Measurements from ENCODE around the gene ORMDL2.

Gene ORMDL2

DNA sequence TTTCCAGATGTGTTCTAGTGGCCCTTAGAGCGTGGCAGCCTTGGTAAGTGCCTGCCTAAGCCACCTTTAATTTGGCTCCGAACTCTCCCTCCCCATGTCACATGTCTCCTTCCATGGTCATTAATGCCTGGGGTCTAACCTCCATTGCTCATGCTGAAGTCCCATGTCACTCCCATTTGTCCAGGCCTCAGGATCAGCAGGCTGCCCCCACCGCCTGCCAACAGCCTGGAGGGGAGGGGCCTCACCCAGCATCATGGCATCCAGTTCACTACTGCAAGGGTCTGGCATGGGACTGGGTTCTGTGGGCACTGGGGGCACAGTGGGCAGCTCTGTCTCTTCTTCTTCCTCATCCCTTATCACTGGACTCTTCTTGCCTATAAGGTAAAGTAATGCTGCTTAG is 20.5 kb downstream of the ORMDL2 start:
- H3K27ac ChIP-seq: no peak overlapping the region
- TF ChIP-seq, protein P1, sequence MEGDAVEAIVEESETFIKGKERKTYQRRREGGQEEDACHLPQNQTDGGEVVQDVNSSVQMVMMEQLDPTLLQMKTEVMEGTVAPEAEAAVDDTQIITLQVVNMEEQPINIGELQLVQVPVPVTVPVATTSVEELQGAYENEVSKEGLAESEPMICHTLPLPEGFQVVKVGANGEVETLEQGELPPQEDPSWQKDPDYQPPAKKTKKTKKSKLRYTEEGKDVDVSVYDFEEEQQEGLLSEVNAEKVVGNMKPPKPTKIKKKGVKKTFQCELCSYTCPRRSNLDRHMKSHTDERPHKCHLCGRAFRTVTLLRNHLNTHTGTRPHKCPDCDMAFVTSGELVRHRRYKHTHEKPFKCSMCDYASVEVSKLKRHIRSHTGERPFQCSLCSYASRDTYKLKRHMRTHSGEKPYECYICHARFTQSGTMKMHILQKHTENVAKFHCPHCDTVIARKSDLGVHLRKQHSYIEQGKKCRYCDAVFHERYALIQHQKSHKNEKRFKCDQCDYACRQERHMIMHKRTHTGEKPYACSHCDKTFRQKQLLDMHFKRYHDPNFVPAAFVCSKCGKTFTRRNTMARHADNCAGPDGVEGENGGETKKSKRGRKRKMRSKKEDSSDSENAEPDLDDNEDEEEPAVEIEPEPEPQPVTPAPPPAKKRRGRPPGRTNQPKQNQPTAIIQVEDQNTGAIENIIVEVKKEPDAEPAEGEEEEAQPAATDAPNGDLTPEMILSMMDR (IDR thresholded peaks at IDR 0.05): no peak
- TF ChIP-seq ZFX (IDR thresholded peaks at IDR 0.05; ENCODE audit: borderline replicate concordance): no peak

DNA sequence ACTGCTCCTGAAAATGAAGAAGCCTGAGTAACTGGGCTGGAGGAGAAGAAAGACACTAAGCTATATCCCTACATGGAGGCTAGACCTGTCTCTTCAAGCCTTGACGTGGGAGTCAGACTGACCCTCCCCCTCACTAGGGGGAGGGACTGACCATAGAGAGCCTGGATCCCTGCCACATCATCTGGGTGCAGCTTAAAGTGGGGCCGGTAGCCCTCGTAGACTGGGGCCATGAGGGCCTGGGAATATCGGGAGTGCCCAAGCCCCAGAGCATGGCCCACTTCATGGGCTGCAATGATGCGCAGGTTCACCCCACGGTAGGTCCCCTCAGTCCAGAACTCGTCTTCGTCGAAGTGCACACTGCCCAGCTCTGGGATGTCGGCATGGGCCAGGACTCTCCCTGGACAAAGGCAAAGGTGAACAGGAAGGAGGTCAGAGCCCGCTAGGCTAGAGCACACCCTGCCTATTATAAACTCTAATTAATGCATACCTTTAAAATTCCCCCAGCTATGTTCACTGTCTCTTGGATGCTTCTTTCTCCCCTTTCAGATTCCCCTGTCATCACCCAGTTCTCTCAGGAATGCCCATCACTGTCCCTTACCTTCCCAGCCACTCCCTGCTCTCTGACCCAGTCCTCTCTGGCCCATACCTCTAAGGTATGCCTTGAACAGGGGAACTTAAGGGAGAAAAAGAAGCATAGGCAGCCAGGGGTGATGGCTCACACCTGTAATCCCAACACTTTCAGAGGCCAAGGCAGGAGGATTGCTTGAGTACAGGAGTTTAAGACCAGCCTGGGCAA is 21.7 kb downstream of the ORMDL2 start:
- TF ChIP-seq, protein P1 (IDR thresholded peaks at IDR 0.05): no peak
- TF ChIP-seq ZFX (IDR thresholded peaks at IDR 0.05; ENCODE audit: borderline replicate concordance): no peak
- H3K27ac ChIP-seq: no peak overlapping the region

DNA sequence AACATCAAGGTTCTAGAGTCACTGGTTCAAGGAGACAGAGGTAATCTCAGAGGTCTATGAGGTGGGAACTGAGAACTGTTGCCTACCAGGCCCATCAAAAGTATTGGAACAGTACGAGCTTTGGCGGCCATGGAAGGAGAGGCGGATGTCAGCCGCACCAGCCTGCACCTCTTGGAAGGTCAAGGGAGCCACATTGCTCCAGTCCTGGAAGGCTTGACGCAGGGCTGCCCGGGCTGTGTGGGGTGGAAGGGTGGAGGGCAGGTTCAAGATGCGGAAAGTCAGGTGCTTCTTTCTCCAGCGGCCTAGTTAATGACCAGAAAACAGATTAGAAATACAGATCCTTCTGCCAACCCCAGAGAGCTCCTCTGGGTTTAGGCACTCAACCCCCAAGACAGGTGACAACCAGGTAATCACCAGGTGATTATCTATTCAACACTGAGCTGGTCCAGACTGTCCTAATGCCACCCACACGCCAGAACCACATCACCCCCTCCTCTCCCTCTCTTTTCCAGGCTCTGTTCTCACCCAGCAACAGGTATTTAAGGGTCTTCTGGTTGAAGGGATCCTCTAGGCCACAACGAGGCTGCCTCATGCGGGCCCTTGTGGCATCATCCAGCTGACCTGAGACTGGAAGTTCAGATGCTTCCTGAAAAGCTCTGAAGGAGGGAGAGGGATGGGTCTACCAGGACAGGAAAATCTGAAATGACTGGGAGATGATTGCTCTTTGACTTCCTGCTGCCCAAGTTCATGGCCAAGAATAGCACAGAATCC is 22.9 kb downstream of the ORMDL2 start:
- no peak overlapping the region for H3K27ac ChIP-seq
- TF ChIP-seq ZFX (IDR thresholded peaks at IDR 0.05; ENCODE audit: borderline replicate concordance): no peak
- TF ChIP-seq, protein P1 (IDR thresholded peaks at IDR 0.05): no peak

DNA sequence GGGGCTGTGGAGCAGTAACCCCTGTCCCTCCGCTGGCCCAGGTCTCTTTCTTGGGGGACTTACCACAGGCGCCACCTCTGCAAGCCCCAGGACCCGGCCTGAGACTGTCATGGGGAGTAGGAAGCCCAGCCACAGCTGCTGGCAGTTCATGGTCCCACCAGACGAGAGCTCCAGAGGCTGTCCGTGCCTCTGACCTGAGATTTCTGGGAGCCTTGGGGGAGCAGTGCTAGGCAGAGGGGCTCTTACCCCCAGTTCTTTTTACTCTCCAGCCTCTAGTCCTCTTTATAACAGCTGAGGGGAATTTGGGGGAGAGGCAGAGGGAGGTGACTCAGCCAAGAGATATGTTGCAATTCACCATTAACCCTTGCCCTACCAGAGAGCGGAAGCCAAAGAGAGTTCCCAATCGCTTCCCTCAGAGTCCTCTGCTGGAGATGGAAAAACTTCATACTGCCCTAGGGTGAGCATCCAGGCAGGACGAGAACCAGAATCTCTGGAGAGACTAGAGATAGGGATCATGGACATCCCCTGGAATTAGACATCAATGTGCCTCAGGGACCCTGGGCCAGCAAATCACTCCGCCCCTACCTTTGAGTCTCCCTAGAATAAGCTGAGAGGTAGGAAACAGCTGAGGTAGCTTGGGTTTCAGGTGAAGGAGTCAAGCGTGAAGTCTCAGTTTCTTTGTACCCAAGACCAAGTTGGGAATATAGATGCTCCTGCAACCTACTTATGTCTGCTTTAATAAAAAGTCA is 25.0 kb downstream of the ORMDL2 start, which contains the start of gene MMP19:
MMP19 (minus strand) TSS at position 256 of the 749 bp plus-strand sequence; CDS start at position 150, 106 bp downstream.
- TF ChIP-seq ZFX (IDR thresholded peaks at IDR 0.05; ENCODE audit: borderline replicate concordance): no peak
- TF ChIP-seq, protein P1 (IDR thresholded peaks at IDR 0.05): no peak
- no peak within 1 kb of the TSS for H3K27ac ChIP-seq

DNA sequence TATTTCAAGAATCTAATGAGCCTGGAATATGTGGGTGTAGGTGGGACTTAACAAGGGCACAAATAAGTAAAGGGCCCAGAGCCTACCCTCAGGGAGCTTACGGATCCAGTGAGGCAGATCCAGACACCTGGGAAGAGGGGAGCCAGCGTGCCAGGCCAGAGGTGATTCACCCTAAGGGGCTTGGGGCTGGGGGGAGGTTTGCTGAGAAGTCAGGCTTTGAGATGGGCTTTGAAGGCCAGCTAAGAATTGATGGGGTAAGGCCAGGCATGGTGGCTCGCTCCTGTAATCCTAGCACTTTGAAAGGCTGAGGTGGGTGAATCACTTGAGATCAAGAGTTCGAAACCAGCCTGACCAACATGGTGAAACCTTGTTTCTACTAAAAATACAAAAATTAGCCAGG is 25.6 kb downstream of the ORMDL2 start:
- no peak for TF ChIP-seq ZFX (IDR thresholded peaks at IDR 0.05; ENCODE audit: borderline replicate concordance)
- TF ChIP-seq, protein P1 (IDR thresholded peaks at IDR 0.05): no peak
- no peak overlapping the region for H3K27ac ChIP-seq

DNA sequence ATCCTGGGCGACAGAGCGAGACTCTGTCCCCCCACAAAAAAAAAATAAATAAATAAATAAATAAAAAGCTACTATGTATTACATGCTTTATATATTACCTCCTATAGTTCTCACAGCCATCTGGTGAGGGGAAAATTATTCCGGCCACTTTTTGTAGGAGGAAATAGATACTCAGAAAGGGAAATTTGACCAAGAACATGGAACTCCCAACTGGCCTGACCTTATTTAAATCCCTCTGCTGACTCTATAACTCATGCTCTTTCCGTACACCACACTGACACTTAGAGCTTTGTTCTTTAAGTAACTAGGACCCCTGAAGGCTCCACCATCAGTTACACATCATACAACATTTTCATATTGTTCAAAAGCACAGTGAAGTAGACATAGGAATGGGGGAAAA is 27.1 kb downstream of the ORMDL2 start:
- no peak overlapping the region for H3K27ac ChIP-seq

More for the DNA sequence above, 27.1 kb downstream of the ORMDL2 start:
- TF ChIP-seq ZFX (IDR thresholded peaks at IDR 0.05; ENCODE audit: borderline replicate concordance): no peak
- TF ChIP-seq, protein P1 (IDR thresholded peaks at IDR 0.05): no peak
